SU-DHL-6 (cell line): ENCODE data around the gene SMIM41.

ENCODE experiments used
- H2AFZ ChIP-seq: fragments of 200-600 bp; sonication (generic); 2 replicates; pipeline ENCODE4 v1.6.1; 2014; ENCODE audit warnings: low read depth, mild to moderate bottlenecking, moderate library complexity, mixed read lengths, antibody characterized with exemption, low read length; ENCODE audit not compliant: severe bottlenecking
- H3F3A ChIP-seq: fragments of 200-600 bp; shearing (Covaris generic); 2 replicates; pipeline ENCODE4 v1.6.0; 2016; ENCODE audit warnings: antibody characterized with exemption, mild to moderate bottlenecking; ENCODE audit not compliant: insufficient read depth
- H3K27ac ChIP-seq: fragments of 200-600 bp; sonication (generic); 2 replicates; pipeline ENCODE4 v1.5.1; 2016; ENCODE audit warnings: low read depth, mild to moderate bottlenecking, low read length, moderate library complexity, mixed read lengths
- H3K27me3 ChIP-seq: fragments of 200-600 bp; sonication (generic), shearing (Covaris generic); 2 replicates; pipeline ENCODE4 v1.6.0; 2014; ENCODE audit warnings: mild to moderate bottlenecking, low read length
- H3K36me3 ChIP-seq: fragments of 200-600 bp; sonication (generic); 2 replicates; pipeline ENCODE4 v1.6.1; 2014; ENCODE audit warnings: mild to moderate bottlenecking, low read length, mixed read lengths
- H3K4me2 ChIP-seq: fragments of 300-600, 200-600 bp; shearing (Covaris generic), sonication (generic); 2 replicates; pipeline ENCODE4 v1.6.0; 2014; ENCODE audit warnings: low read length, low read depth, mild to moderate bottlenecking; ENCODE audit not compliant: poor library complexity, severe bottlenecking
- H3K4me3 ChIP-seq: fragments of 200-600 bp; sonication (generic); 2 replicates; pipeline ENCODE4 v1.5.1; 2014; ENCODE audit warnings: antibody characterized with exemption, low read length, mild to moderate bottlenecking, mixed read lengths; ENCODE audit not compliant: insufficient read depth, poor library complexity, severe bottlenecking
- H3K79me2 ChIP-seq: fragments of 200-600 bp; sonication (generic); 2 replicates; pipeline ENCODE4 v1.6.1; 2014; ENCODE audit warnings: mild to moderate bottlenecking, low read length, moderate library complexity; ENCODE audit not compliant: insufficient read depth
- H3K9ac ChIP-seq: fragments of 200-600 bp; sonication (generic); 2 replicates; pipeline ENCODE4 v1.7.0; 2014; ENCODE audit warnings: mild to moderate bottlenecking, low read length
- H3K9me2 ChIP-seq: fragments of 200-600 bp; sonication (generic); replicated peaks from 2 replicates; pipeline ENCODE4 v1.6.1; 2014; ENCODE audit warnings: low read length; ENCODE audit not compliant: insufficient read depth
- H3K9me3 ChIP-seq: fragments of 200-600 bp; sonication (generic); 2 replicates; pipeline ENCODE4 v1.6.1; 2014; ENCODE audit warnings: low read length, mixed read lengths; ENCODE audit not compliant: insufficient read depth
- H4K20me1 ChIP-seq: fragments of 200-600 bp; sonication (generic); 2 replicates; pipeline ENCODE4 v1.6.1; 2014; ENCODE audit warnings: low read depth, mild to moderate bottlenecking, antibody characterized with exemption, low read length, moderate library complexity, mixed read lengths
- EZH2phosphoT487 ChIP-seq: fragments of 200-600 bp; sonication (generic), shearing (Covaris generic); conservative IDR thresholded peaks from 2 replicates; pipeline ENCODE4 v1.6.1; 2018; ENCODE audit warnings: mild to moderate bottlenecking, antibody characterized with exemption, low read length, moderate library complexity, mixed read lengths
- TF ChIP-seq, protein P1 (sequence below): fragments of 200-600 bp; sonication (generic); IDR thresholded peaks from one replicate; pipeline ENCODE4 v1.5.1; 2017; ENCODE audit warnings: antibody characterized with exemption, mild to moderate bottlenecking, low read length, moderate library complexity; ENCODE audit not compliant: insufficient read depth, poor library complexity, severe bottlenecking

The SMIM41 gene

GRCh38 chr12:52139147-52139546, 59.6 kb downstream of the SMIM41 start:
- H3K9me3 ChIP-seq, result no peaks in the 10 kb centered on the region
- H2AFZ ChIP-seq, result no peak overlapping the region
- H3K27me3 ChIP-seq, result no peaks in the 10 kb centered on the region
- no peaks in the 10 kb centered on the region for H3K36me3 ChIP-seq
- no peak overlapping the region for H3K9ac ChIP-seq
- no peaks in the 10 kb centered on the region for H3F3A ChIP-seq
- no peak overlapping the region for H3K27ac ChIP-seq
- TF ChIP-seq, protein P1, sequence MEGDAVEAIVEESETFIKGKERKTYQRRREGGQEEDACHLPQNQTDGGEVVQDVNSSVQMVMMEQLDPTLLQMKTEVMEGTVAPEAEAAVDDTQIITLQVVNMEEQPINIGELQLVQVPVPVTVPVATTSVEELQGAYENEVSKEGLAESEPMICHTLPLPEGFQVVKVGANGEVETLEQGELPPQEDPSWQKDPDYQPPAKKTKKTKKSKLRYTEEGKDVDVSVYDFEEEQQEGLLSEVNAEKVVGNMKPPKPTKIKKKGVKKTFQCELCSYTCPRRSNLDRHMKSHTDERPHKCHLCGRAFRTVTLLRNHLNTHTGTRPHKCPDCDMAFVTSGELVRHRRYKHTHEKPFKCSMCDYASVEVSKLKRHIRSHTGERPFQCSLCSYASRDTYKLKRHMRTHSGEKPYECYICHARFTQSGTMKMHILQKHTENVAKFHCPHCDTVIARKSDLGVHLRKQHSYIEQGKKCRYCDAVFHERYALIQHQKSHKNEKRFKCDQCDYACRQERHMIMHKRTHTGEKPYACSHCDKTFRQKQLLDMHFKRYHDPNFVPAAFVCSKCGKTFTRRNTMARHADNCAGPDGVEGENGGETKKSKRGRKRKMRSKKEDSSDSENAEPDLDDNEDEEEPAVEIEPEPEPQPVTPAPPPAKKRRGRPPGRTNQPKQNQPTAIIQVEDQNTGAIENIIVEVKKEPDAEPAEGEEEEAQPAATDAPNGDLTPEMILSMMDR, result no peak
- TF ChIP-seq EZH2phosphoT487, result no peak
- no peaks in the 10 kb centered on the region for H3K79me2 ChIP-seq
- no peaks in the 10 kb centered on the region for H3K9me2 ChIP-seq
- no peak overlapping the region for H3K4me3 ChIP-seq
- no peak overlapping the region for H3K4me2 ChIP-seq
- no peaks in the 10 kb centered on the region for H4K20me1 ChIP-seq

GRCh38 chr12:52139579-52140062, 60.1 kb downstream of the SMIM41 start:
- TF ChIP-seq, protein P1, result peak; percentile 90
- TF ChIP-seq EZH2phosphoT487, result no peak
- Histone ChIP-seq H3K4me2 (no peak overlapping the region), H4K20me1 (no peaks in the 10 kb centered on the region), H3K4me3 (no peak overlapping the region), H3K36me3 (no peaks in the 10 kb centered on the region), H3K79me2 (no peaks in the 10 kb centered on the region), H3K9me3 (no peaks in the 10 kb centered on the region), H3K27ac (no peak overlapping the region), H3F3A (no peaks in the 10 kb centered on the region), H2AFZ (no peak overlapping the region), H3K9me2 (no peaks in the 10 kb centered on the region), H3K27me3 (no peaks in the 10 kb centered on the region), H3K9ac (no peak overlapping the region)

DNA sequence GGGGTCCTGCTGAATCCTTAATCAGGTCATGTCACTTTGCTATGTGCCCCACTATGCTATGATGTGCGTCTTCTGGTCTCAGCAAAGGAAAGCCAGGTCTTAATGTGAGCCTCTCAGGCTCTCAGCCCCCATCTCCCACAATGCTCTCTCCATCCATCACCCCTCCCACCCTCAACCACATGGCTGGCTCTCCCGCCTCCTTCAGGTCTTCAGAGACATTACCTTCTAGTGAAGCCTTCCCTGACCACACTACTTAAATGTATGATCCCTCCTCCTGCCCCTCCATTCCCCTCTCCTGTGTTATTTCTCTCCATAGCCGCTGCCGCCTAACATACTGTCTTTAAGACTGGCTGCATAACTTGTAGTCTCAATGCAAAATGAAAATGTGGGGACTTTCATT, 61.8 kb downstream of the SMIM41 start:
- Histone ChIP-seq H3K79me2 (no peaks in the 10 kb centered on the region), H3K4me3 (no peak overlapping the region), H3K9me3 (no peaks in the 10 kb centered on the region), H2AFZ (no peak overlapping the region), H3F3A (no peaks in the 10 kb centered on the region), H3K9ac (no peak overlapping the region), H3K27me3 (no peaks in the 10 kb centered on the region), H3K27ac (no peak overlapping the region), H4K20me1 (no peaks in the 10 kb centered on the region), H3K9me2 (no peaks in the 10 kb centered on the region), H3K36me3 (no peaks in the 10 kb centered on the region), H3K4me2 (no peak overlapping the region)
- TF ChIP-seq, protein P1, result no peak
- no peak for TF ChIP-seq EZH2phosphoT487

DNA sequence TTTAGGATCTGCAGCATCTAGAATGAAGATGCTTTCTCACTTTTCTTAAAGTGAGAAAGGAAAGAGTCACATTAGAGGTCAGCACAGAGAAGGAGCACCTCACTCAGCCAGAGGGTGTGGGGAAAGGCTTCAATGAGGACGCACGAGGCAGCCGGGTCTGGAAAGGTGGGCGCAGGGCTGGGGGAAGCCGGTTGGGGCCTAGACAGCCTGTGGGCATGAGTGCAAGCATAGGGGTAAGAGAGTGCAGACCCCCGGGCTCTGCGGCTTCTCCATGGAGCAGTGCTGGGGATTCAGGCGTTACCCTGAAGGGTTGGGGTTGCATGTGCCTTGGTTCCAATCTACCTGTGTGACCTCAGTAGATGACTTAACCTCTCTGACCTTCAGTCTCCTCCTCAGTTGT, 62.4 kb downstream of the SMIM41 start:
- Histone ChIP-seq H3K4me3 (no peak overlapping the region), H3K9me3 (no peaks in the 10 kb centered on the region), H2AFZ (no peak overlapping the region), H3K27ac (no peak overlapping the region), H3K4me2 (no peak overlapping the region), H3F3A (no peaks in the 10 kb centered on the region), H4K20me1 (no peaks in the 10 kb centered on the region), H3K9ac (no peak overlapping the region), H3K27me3 (no peaks in the 10 kb centered on the region), H3K36me3 (no peaks in the 10 kb centered on the region), H3K9me2 (no peaks in the 10 kb centered on the region), H3K79me2 (no peaks in the 10 kb centered on the region)
- TF ChIP-seq, protein P1, result no peak
